A375 (cell line): Measurements from ENCODE around the gene PIR. TPM values are rescaled to one million over a fixed set of nuclear protein-coding genes. Genes with fewer than 3 reads are reported as not detected.

ENCODE experiments used
- total RNA-seq: library from RNA; depleted of rRNA; stranded (reverse); fragments of >200 nt; shearing (Covaris generic); gene quantifications from 2 replicates; pipeline ENCODE4 v1.2.3, GENCODE V29; 2014; rRNA removed

The PIR gene
- total RNA-seq, result 46.6 and 46.8 TPM in 2 replicates

GRCh38 chrX:15493118-15493962 lies at the start of gene PIR:
TSS of gene PIR (minus strand) at chrX:15493333. CDS start at chrX:15491257, 2,076 bp downstream.

GRCh38 chrX:15500497-15500966 lies 7.4 kb upstream of the PIR start, which contains the start of gene BMX:
TSS of gene BMX (plus strand) at chrX:15500807. CDS start at chrX:15508354, 7,547 bp downstream.

GRCh38 chrX:15384304-15384703 lies 108.8 kb downstream of the PIR start, which contains the start of gene VEGFD:
TSS of gene VEGFD (minus strand) at chrX:15384413. CDS start at chrX:15383946, 467 bp downstream.

GRCh38 chrX:15335135-15336022 lies 157.8 kb downstream of the PIR start, which contains the start of gene PIGA:
TSS of gene PIGA (minus strand) at chrX:15335523. CDS start at chrX:15331930, 3,593 bp downstream.

Other genes starting within 250 kb of the PIR start
- gene ASB9, start 223.2 kb downstream of the PIR start, total RNA-seq, result 20.6 and 25.1 TPM in 2 replicates
- not detected in 2 replicates for gene ASB11, start 177.7 kb downstream of the PIR start, total RNA-seq
- gene PIGA, start 157.8 kb downstream of the PIR start, total RNA-seq, result 11.4 and 12.3 TPM in 2 replicates
- not detected in 2 replicates for gene VEGFD, start 108.9 kb downstream of the PIR start, total RNA-seq
- 2.1 and 2.3 TPM in 2 replicates for gene BMX, start 7.5 kb upstream of the PIR start, total RNA-seq
- 0.15 TPM in 1 of 2 replicates, not detected in the other for gene ACE2, start 107.6 kb upstream of the PIR start, total RNA-seq
- 0.56 and 0.79 TPM in 2 replicates for gene CLTRN, start 171.5 kb upstream of the PIR start, total RNA-seq
- 12.6 and 12.9 TPM in 2 replicates for gene CA5B, start 244.9 kb upstream of the PIR start, total RNA-seq